ENCODE measurements around the gene NFAT5. TPM values are rescaled to one million over a fixed set of nuclear protein-coding genes. Genes with fewer than 3 reads are reported as not detected.
A peak's percentile ranks its signal among the peaks of the same experiment; 100 is the strongest.
"Not testable (repeated sequence)": the region's sequence is repeated elsewhere in the genome, so short reads cannot be mapped to it uniquely, and the experiment has no call there.

Gene NFAT5
- 100 to 1,000 TPM in 1 of 4 donors, 10 to 100 TPM in 3; 37.4 to 109 (median 61.7) TPM for total RNA-seq

- peak in 2 of 4 experiments; percentile 17 to 24 for TF ChIP-seq CTCF (IDR thresholded peaks at IDR 0.05)
- TF ChIP-seq POLR2A (IDR thresholded peaks at IDR 0.05), result peak; percentile 91 to 97
- peaks cover 5 to 15% of the 10 kb centered on the region in 2 donors for H3K4me1 ChIP-seq
- peak within 1 kb of the TSS; percentile 67 to 99 for H3K4me3 ChIP-seq
- DNase-seq, result peak; percentile 85 to 94
- peak within 1 kb of the TSS; percentile 97 to 100 for H3K27ac ChIP-seq
- no peaks in the 10 kb centered on the region for H3K36me3 ChIP-seq
- H3K9me3 ChIP-seq, result no peaks in the 10 kb centered on the region
- intact Hi-C loops (cut with DNase I; ENCODE audit: low total_unique reads), result no loop called here
- no peaks in the 10 kb centered on the region for H3K27me3 ChIP-seq
Measured at GRCh38 chr16:69565671-69566239, at the start of gene NFAT5. NFAT5 (plus strand) TSS chr16:69565966; CDS start chr16:69566302, 336 bp downstream.

- H3K36me3 ChIP-seq; H3K4me1 ChIP-seq; intact Hi-C loops (cut with DNase I; ENCODE audit: low total_unique reads); H3K27ac ChIP-seq; H3K9me3 ChIP-seq; DNase-seq; H3K4me3 ChIP-seq; H3K27me3 ChIP-seq: not testable (repeated sequence)
Measured at GRCh38 chr16:69517914-69518313, 47.9 kb upstream of the NFAT5 start.

GRCh38 chr16:69520413-69520799 lies 45.4 kb upstream of the NFAT5 start:
- Histone ChIP-seq H3K27me3 (no peaks in the 10 kb centered on the region), H3K36me3 (no peaks in the 10 kb centered on the region), H3K27ac (no peak overlapping the region), H3K9me3 (no peaks in the 10 kb centered on the region), H3K4me1 (no peaks in the 10 kb centered on the region), H3K4me3 (no peak overlapping the region)
- DNase-seq, result no peak
- intact Hi-C loops (cut with DNase I; ENCODE audit: low total_unique reads), result no loop called here
- TF ChIP-seq CTCF (IDR thresholded peaks at IDR 0.05) (no peak), POLR2A (IDR thresholded peaks at IDR 0.05) (no peak)

GRCh38 chr16:69520800-69521602 lies 44.8 kb upstream of the NFAT5 start:
- TF ChIP-seq CTCF (IDR thresholded peaks at IDR 0.05) (no peak), POLR2A (IDR thresholded peaks at IDR 0.05) (no peak)
- intact Hi-C loops (cut with DNase I; ENCODE audit: low total_unique reads), result no loop called here
- no peaks in the 10 kb centered on the region for H3K36me3 ChIP-seq

GRCh38 chr16:69522041-69522578 lies 43.7 kb upstream of the NFAT5 start:
- Histone ChIP-seq H3K9me3 (no peaks in the 10 kb centered on the region), H3K4me1 (no peaks in the 10 kb centered on the region), H3K36me3 (no peaks in the 10 kb centered on the region), H3K27ac (no peak overlapping the region), H3K4me3 (no peak overlapping the region), H3K27me3 (no peaks in the 10 kb centered on the region)
- intact Hi-C loops (cut with DNase I; ENCODE audit: low total_unique reads), result no loop called here
- TF ChIP-seq POLR2A (IDR thresholded peaks at IDR 0.05) (no peak), CTCF (IDR thresholded peaks at IDR 0.05) (no peak)
- DNase-seq, result no peak

More at GRCh38 chr16:69520800-69521602, 44.8 kb upstream of the NFAT5 start:
- H3K27ac ChIP-seq, result no peak overlapping the region
- H3K9me3 ChIP-seq, result no peaks in the 10 kb centered on the region
- H3K4me3 ChIP-seq, result no peak overlapping the region
- H3K4me1 ChIP-seq, result no peaks in the 10 kb centered on the region
- no peak for DNase-seq
- H3K27me3 ChIP-seq, result no peaks in the 10 kb centered on the region
